ENCODE results near the gene SAMM50. TPM values are rescaled to one million over a fixed set of nuclear protein-coding genes. Genes with fewer than 3 reads are reported as not detected.

Gene SAMM50
- total and polyA plus RNA-seq, 2 experiments from 2014 or later = 37.6 to 53.5 TPM

DNA sequence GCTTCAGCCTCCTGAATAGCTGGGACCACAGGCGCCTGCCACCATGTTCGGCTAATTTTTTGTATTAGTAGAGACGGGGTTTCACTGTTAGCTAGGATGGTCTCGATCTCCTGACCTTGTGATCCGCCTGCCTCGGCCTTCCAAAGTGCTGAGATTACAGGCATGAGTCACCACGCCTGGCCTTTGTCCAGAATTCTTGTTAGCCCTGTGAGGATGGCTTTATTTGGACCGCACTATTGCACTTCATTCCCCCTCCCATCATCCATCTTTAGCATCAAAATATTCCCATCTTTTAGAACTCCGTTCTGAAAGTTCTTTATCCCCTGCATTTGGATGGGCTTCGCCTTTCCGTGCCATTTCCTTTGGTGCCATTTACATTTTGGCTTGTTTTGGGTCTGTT lies 2.6 kb downstream of the SAMM50 start:
- WGBS (ENCODE audit: low lambda C conversion rate, missing lambda C conversion rate) = 92% methylated on average over 11 of the region's 11 CpGs
- TF ChIP-seq, protein P1, sequence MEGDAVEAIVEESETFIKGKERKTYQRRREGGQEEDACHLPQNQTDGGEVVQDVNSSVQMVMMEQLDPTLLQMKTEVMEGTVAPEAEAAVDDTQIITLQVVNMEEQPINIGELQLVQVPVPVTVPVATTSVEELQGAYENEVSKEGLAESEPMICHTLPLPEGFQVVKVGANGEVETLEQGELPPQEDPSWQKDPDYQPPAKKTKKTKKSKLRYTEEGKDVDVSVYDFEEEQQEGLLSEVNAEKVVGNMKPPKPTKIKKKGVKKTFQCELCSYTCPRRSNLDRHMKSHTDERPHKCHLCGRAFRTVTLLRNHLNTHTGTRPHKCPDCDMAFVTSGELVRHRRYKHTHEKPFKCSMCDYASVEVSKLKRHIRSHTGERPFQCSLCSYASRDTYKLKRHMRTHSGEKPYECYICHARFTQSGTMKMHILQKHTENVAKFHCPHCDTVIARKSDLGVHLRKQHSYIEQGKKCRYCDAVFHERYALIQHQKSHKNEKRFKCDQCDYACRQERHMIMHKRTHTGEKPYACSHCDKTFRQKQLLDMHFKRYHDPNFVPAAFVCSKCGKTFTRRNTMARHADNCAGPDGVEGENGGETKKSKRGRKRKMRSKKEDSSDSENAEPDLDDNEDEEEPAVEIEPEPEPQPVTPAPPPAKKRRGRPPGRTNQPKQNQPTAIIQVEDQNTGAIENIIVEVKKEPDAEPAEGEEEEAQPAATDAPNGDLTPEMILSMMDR (IDR thresholded peaks at IDR 0.05; ENCODE audit: poor library complexity) = no peak
- no peak for TF ChIP-seq EZH2 (IDR thresholded peaks at IDR 0.05; ENCODE audit: borderline replicate concordance)
- no peak for TF ChIP-seq EZH2phosphoT487 (IDR thresholded peaks at IDR 0.05; ENCODE audit: low read depth, severe bottlenecking, unreplicated experiment)

DNA sequence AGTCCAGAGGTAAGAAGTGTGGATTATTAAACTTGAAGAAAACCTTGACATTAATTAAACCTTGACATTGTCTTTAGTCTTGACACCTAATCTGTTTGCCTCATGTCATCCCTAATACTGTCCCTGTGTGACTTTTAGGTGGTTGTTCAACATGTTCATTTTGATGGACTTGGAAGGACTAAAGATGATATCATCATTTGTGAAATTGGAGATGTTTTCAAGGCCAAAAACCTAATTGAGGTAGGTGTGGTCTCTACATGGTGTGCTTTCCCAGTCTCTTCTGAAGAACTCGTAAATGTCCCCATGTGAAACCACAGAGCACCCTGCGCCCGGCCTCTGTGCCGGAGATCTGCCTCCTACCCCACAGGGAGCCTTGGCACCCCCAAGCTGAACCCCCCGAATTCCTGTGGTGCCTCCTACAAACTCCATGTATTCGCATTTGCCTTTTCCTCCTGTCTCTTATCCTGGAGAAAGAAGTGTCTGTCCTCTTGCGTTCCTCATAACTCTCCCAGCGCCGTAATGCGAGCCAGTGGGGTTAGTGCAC lies 9.1 kb downstream of the SAMM50 start:
- H4K20me1 ChIP-seq (ENCODE audit: insufficient read depth, poor library complexity, severe bottlenecking) = peaks cover 13% of the 10 kb centered on the region
- H3K79me2 ChIP-seq = peaks cover 36% of the 10 kb centered on the region
- no peak for TF ChIP-seq EZH2 (IDR thresholded peaks at IDR 0.05; ENCODE audit: borderline replicate concordance)
- no peak for TF ChIP-seq EZH2phosphoT487 (IDR thresholded peaks at IDR 0.05; ENCODE audit: low read depth, severe bottlenecking, unreplicated experiment)
- TF ChIP-seq, protein P1 (IDR thresholded peaks at IDR 0.05; ENCODE audit: poor library complexity) = no peak

More for the DNA sequence above, 2.6 kb downstream of the SAMM50 start:
- Histone ChIP-seq H3K36me3 (replicated peaks; ENCODE audit: insufficient read depth, low read depth) (no peaks in the 10 kb centered on the region), H2AFZ (no peak overlapping the region), H4K20me1 (ENCODE audit: insufficient read depth, poor library complexity, severe bottlenecking) (peaks cover 17% of the 10 kb centered on the region), H3K27ac (no peak overlapping the region), H3K9me2 (replicated peaks; ENCODE audit: insufficient read depth) (no peaks in the 10 kb centered on the region), H3K4me1 (ENCODE audit: insufficient read depth) (peaks cover 22% of the 10 kb centered on the region), H3K4me3 (no peak overlapping the region), H3K9me3 (ENCODE audit: low read depth) (no peaks in the 10 kb centered on the region), H3K4me2 (no peak overlapping the region), H3K27me3 (no peaks in the 10 kb centered on the region), H3K79me2 (peaks cover 72% of the 10 kb centered on the region)
- no peak for DNase-seq (ENCODE audit: low spot score)

DNA sequence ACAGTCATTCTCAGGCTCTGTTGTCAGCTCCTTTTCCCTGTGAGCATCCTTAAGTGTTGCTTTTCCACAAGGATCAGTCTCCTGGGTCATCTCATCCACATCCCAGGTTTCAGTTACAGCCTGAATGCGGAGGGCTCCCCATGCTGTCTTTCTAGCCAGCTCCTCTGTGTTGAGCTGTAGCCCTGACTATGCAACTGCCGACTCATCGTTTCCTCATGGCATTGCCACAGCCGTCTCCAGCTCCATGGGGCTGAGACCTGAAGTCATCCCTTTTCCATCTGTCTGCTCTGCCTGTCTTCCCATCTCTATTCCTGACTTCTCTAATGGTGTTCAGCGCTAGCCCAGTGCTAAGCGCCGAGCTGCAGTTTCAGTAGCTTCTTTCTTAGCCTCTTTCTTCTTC lies 11.8 kb downstream of the SAMM50 start:
- 95% methylated on average over 7 of the region's 7 CpGs for WGBS (ENCODE audit: low lambda C conversion rate, missing lambda C conversion rate)

More for the DNA sequence above, 9.1 kb downstream of the SAMM50 start:
- H3K9me3 ChIP-seq (ENCODE audit: low read depth) = no peaks in the 10 kb centered on the region
- H3K4me2 ChIP-seq = no peak overlapping the region
- peaks cover 3% of the 10 kb centered on the region for H3K36me3 ChIP-seq (replicated peaks; ENCODE audit: insufficient read depth, low read depth)
- no peaks in the 10 kb centered on the region for H3K27me3 ChIP-seq
- no peaks in the 10 kb centered on the region for H3K4me1 ChIP-seq (ENCODE audit: insufficient read depth)
- 98% methylated on average over 10 of the region's 10 CpGs for WGBS (ENCODE audit: low lambda C conversion rate, missing lambda C conversion rate)
- H3K9me2 ChIP-seq (replicated peaks; ENCODE audit: insufficient read depth) = no peaks in the 10 kb centered on the region
- H2AFZ ChIP-seq = no peak overlapping the region
- no peak overlapping the region for H3K4me3 ChIP-seq
- no peak overlapping the region for H3K27ac ChIP-seq
- no peak for DNase-seq (ENCODE audit: low spot score)

More for the DNA sequence above, 11.8 kb downstream of the SAMM50 start:
- no peaks in the 10 kb centered on the region for H3K9me3 ChIP-seq (ENCODE audit: low read depth)
- no peak overlapping the region for H3K4me3 ChIP-seq
- H3K4me2 ChIP-seq = no peak overlapping the region
- DNase-seq (ENCODE audit: low spot score) = no peak
- no peaks in the 10 kb centered on the region for H3K27me3 ChIP-seq
- H3K9me2 ChIP-seq (replicated peaks; ENCODE audit: insufficient read depth) = no peaks in the 10 kb centered on the region
- TF ChIP-seq, protein P1 (IDR thresholded peaks at IDR 0.05; ENCODE audit: poor library complexity) = no peak
- TF ChIP-seq EZH2 (IDR thresholded peaks at IDR 0.05; ENCODE audit: borderline replicate concordance) (no peak), EZH2phosphoT487 (IDR thresholded peaks at IDR 0.05; ENCODE audit: low read depth, severe bottlenecking, unreplicated experiment) (no peak)
- H4K20me1 ChIP-seq (ENCODE audit: insufficient read depth, poor library complexity, severe bottlenecking) = no peaks in the 10 kb centered on the region
- H3K4me1 ChIP-seq (ENCODE audit: insufficient read depth) = no peaks in the 10 kb centered on the region
- H3K79me2 ChIP-seq = peaks cover 9% of the 10 kb centered on the region
- peaks cover 3% of the 10 kb centered on the region for H3K36me3 ChIP-seq (replicated peaks; ENCODE audit: insufficient read depth, low read depth)
- H2AFZ ChIP-seq = no peak overlapping the region
- H3K27ac ChIP-seq = no peak overlapping the region

Measured in hepatocyte (in vitro differentiated cells).